Measurements from ENCODE around the gene KATNAL1.

KATNAL1 gene

GRCh38 chr13:30332456-30333143 lies 25.2 kb upstream of the KATNAL1 start:
- no peak for DNase-seq (ENCODE audit: low read depth)

DNA sequence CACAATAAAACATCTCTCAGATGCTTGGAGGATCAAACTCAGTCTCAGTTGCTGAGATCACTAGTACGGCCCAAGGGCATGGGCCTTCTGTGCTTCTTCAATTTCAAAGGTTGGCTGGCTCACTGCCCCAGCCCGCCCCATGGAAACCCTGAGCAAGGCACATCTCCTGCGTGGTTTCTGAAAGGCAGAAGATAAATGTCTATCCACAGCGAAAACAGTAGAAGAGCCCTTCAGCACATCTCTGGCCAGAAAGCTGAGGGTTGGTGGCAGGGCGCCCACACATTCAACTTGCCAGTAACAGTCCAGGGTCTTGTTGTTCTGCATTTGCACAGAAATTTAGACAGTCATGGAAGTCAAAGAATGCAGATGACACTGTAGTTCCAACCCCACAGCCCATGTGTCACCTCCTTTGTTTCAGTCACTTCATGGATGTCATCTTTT lies 24.0 kb upstream of the KATNAL1 start:
- DNase-seq (ENCODE audit: low read depth): no peak

GRCh38 chr13:30329009-30329585 lies 21.7 kb upstream of the KATNAL1 start:
- DNase-seq (ENCODE audit: low read depth): no peak

GRCh38 chr13:30325668-30326067 lies 18.3 kb upstream of the KATNAL1 start:
- DNase-seq (ENCODE audit: low read depth): no peak

- no peak for DNase-seq (ENCODE audit: low read depth)
Measured at GRCh38 chr13:30323524-30323923, 16.2 kb upstream of the KATNAL1 start.

DNA sequence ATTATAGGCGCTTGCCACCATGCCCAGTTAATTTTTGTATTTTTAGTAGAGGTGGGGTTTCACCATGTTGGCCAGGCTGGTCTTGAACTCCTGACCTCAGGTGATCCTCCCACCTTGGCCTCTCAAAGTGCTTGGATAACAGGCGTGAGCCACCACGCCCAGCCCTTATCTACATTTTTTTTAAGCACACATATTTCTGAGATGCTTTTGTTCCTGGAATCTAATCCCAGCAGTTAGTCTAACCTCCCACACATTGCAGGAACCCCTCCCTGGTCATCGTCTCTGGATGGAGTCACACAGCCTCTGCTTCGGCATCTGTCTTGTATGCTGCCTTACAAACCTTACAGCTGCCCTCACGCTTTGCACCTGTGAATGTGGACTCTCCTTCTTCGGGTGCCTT lies 15.1 kb upstream of the KATNAL1 start:
- DNase-seq (ENCODE audit: low read depth): no peak

DNA sequence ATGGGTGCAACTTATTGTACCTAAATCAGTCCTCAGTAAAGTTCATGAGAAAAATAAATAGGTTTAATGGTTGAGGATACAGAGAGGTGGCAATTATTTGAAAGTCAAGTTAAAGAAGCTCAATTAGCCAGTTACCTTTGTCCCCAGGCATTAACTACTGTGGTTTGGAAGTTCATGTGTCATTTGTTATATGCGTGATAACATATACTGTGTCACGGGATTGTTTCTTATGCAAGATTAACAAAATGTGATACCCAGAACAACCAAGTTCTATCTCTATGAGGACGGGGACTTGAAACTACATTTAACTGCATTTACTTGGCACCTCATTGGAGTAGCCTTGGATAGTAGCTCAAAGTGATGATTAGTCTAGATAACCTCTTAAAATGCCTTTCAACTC lies 13.9 kb upstream of the KATNAL1 start:
- DNase-seq (ENCODE audit: low read depth): no peak

- no peak for DNase-seq (ENCODE audit: low read depth)
Measured at GRCh38 chr13:30319655-30320054, 12.3 kb upstream of the KATNAL1 start.

GRCh38 chr13:30319130-30319529 lies 11.8 kb upstream of the KATNAL1 start:
- no peak for DNase-seq (ENCODE audit: low read depth)

DNA sequence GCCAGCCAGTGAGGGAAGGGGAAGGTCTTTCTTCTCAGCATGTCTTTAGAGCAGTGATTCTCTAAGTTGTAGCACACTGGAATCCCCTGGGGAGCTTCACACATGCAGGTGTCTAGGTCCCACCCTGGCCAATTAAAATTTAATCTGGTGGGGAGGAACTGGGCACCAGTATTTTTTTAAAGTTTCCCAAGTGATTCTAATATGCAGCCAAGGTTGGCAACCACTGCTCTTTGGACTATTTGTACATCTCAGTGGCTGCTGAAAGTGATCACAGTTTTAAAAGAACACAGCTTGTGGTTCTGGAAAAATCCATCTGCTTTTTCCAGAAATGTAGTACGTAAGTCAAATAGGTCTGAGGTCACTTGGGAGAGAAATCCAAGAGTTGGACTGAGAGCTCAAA lies 10.7 kb upstream of the KATNAL1 start:
- DNase-seq (ENCODE audit: low read depth): no peak

- no peak for DNase-seq (ENCODE audit: low read depth)
Measured at GRCh38 chr13:30314562-30314961, 7.2 kb upstream of the KATNAL1 start.

DNA sequence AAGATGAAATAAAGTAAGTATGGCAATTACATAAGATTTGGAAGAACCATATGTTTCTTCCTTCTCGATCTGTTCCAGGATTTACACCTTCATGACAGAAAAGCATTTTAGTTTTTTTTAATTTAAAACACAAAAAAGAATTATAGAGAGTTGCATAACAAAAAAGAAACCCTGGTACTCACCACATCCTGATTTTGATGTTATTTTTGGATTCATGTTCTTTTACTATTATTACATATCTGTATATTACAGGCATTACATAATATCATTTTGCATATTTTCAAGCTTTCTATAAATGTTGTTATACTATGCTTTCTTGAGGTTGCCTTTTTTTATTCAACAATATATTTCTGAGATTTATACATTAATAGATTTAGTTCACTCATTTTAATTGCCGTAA lies 6.7 kb upstream of the KATNAL1 start:
- DNase-seq (ENCODE audit: low read depth): no peak

GRCh38 chr13:30313311-30313710 lies 6.0 kb upstream of the KATNAL1 start:
- DNase-seq (ENCODE audit: low read depth): no peak

- no peak for DNase-seq (ENCODE audit: low read depth)
Measured at GRCh38 chr13:30312904-30313303, 5.6 kb upstream of the KATNAL1 start.

DNA sequence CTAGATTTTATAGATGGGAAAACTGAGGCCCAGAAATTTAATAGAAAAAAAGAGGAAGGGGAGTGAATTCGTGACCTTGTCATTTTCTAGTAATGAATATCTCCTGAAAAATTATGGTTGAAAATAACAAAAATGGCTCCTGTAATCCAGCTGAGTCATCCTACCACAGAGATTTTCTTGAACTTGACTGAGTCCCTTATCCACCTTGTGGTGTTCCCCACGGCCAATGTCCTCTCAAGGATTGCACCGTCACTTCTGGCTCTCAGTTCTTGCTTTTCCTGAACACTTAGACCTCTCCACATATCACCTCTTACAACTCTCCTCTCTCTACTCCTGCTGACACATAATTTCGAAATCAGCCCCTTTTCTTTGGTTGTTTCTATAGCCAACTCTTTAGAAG lies 1.2 kb upstream of the KATNAL1 start:
- no peak for DNase-seq (ENCODE audit: low read depth)

GRCh38 chr13:30307971-30308290 lies 580 bp upstream of the KATNAL1 start:
- DNase-seq (ENCODE audit: low read depth): no peak

GRCh38 chr13:30306762-30307193 lies 573 bp downstream of the KATNAL1 start:
- DNase-seq (ENCODE audit: low read depth): peak; percentile 60

- DNase-seq (ENCODE audit: low read depth): no peak
Measured at GRCh38 chr13:30305456-30305970, 1.8 kb downstream of the KATNAL1 start.

GRCh38 chr13:30303269-30303668 lies 4.1 kb downstream of the KATNAL1 start:
- no peak for DNase-seq (ENCODE audit: low read depth)

DNA sequence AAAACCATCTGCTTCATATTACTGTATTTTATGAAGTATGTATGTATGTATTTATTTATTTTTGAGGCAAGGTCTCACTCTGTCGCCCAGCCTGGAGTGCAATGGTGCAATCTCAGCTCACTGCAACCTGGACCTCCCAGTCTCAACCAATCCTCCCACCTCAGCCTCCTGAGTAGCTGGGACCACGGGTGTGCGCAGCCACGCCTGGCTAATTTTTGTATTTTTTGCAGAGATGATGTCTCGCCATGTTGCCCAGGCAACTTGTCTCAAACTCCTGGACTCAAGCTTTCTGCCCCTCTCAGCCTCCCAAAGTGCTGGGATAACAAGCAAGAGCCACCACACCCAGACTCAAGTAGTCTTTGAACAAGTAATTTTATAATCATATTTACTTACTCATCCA lies 5.5 kb downstream of the KATNAL1 start:
- no peak for DNase-seq (ENCODE audit: low read depth)

DNA sequence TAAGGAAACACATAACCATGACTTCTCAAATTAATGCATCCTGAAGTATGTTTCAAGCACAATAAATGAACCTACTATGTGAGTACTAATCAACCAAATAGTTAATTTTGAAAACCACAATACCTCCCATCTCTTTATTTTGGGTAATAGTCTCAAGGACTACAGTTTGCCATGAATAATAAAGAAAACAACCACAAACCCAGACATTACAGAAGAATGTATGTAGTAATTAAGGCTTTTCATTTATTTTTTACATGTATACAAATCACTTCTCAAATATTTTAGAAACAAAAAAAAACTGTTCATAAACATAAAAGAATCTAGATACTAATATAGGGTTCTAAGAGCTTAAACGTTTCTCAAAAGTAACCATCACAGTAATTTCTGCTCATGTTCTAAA lies 6.8 kb downstream of the KATNAL1 start:
- no peak for DNase-seq (ENCODE audit: low read depth)

GRCh38 chr13:30299786-30300185 lies 7.6 kb downstream of the KATNAL1 start:
- DNase-seq (ENCODE audit: low read depth): no peak

- no peak for DNase-seq (ENCODE audit: low read depth)
Measured at GRCh38 chr13:30295116-30295515, 12.2 kb downstream of the KATNAL1 start.

DNA sequence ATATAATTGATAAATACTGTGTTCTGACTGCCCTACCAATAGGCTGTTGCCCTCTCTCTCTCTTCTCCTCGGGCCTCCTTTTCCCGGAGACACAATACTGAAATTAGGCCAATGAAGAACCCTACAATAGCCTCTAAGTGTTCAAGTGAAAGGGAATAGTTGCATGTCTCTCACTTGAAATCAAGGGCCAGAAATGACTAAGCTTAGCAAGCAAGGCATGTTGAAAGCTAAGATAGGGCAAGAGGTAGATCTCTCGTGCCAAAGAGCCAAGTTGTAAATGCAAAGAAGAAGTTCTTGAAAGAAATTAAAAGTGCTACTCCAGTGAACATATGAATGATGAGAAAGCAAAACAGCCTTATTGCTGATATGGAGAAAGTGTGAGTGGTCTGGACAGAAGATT lies 13.3 kb downstream of the KATNAL1 start:
- no peak for DNase-seq (ENCODE audit: low read depth)

Data from CMK (cell line).